ENCODE results near the gene HYKK. TPM values are rescaled to one million over a fixed set of nuclear protein-coding genes. Genes with fewer than 3 reads are reported as not detected.
A peak's percentile ranks its signal among the peaks of the same experiment; 100 is the strongest.

HYKK gene
- total RNA-seq, 1 experiment from 2014 or later, result 3.1 TPM

DNA sequence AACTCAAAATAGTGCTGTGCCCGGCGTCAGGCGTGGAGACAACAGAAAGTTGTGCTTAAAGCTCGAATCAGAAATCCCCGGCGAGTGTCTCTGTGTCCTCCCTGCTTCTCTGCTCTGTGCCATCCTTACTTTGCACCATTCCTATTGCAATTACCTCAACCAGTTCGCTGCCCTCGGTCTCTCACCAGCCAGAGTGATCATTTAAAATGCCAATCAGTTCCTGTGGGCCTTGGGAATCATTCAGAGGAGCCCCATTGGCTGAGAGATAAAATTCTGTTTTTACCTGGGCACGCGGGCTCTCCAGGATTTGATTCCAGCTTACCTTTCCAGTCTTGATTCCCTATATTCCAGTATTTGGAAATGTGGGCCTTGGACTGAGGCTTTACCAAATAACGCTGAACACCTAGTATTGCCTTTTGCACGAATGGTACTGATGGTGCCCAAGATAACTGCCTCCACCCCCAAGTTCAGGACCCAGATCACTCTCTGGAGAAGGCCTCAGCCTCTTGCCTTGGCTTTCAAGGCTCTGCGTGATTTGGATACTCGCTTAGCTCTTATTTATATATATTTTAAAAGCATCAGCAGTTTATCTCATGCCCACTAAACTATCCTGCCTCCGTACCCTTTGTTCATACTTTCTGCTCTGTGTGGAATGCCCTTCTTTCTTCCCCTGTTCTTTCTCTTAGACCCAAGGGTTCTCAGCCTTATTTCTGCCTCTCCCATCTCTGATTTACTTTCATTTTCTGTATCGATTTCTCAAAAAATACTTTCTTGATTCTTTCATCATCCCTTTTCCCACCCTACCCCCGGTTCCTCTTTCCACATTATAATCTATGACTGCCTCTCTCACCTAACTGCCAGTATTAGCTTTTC, 33.7 kb downstream of the HYKK start:
- Histone ChIP-seq H3K23me2 (ENCODE audit: insufficient read length, low read depth, low read length, poor library complexity, severe bottlenecking) (peaks cover 10% of the 10 kb centered on the region), H3K9me3 (ENCODE audit: control insufficient read depth, low read depth, low read length) (no peaks in the 10 kb centered on the region), H3K9ac (ENCODE audit: extremely low read depth, insufficient read length, low read length) (peak overlapping the region; percentile 98), H3K79me1 (ENCODE audit: insufficient read depth, low read depth, low read length, poor library complexity, severe bottlenecking) (peaks cover 3% of the 10 kb centered on the region), H3K4ac (ENCODE audit: low read depth, low read length) (no peak overlapping the region), H3K18ac (ENCODE audit: insufficient read length, low read depth, low read length) (no peak overlapping the region), H3K27me3 (ENCODE audit: insufficient read depth, low read length) (no peaks in the 10 kb centered on the region), H4K8ac (replicated peaks; ENCODE audit: insufficient read length, low read depth, low read length) (no peak overlapping the region), H2BK12ac (ENCODE audit: insufficient read length, low read depth, low read length) (no peak overlapping the region), H2AK5ac (ENCODE audit: insufficient read length, low read length) (no peak overlapping the region), H3K56ac (ENCODE audit: insufficient read length, low read depth, low read length) (no peak overlapping the region), H4K5ac (ENCODE audit: insufficient read length, low read depth, low read length) (no peak overlapping the region), H2BK120ac (ENCODE audit: low read depth, low read length, poor library complexity, severe bottlenecking) (no peak overlapping the region), H2BK5ac (ENCODE audit: insufficient read length, low read length) (no peak overlapping the region), H3K79me2 (ENCODE audit: insufficient read depth, low read length) (peaks cover 7% of the 10 kb centered on the region; the same call in 1 of the 2 replicates), H4K91ac (ENCODE audit: insufficient read length, low read depth, low read length) (no peak overlapping the region), H3K27ac (ENCODE audit: insufficient read length, low read depth, low read length) (no peak overlapping the region), H3K23ac (ENCODE audit: insufficient read length, low read depth, low read length) (no peak overlapping the region), H2BK15ac (ENCODE audit: low read depth, low read length) (no peak overlapping the region), H3K14ac (ENCODE audit: insufficient read depth, low read length) (no peak overlapping the region), H3K4me2 (ENCODE audit: insufficient read depth, insufficient read length, low read length) (peak overlapping the region; percentile 97), H3T11ph (ENCODE audit: low read length) (no peak overlapping the region), H4K20me1 (ENCODE audit: control insufficient read depth, insufficient read depth, insufficient read length) (no peaks in the 10 kb centered on the region), H3K4me1 (ENCODE audit: insufficient read depth, low read length) (no peaks in the 10 kb centered on the region), H2AFZ (ENCODE audit: low read length) (no peak overlapping the region), H2BK20ac (ENCODE audit: low read depth, low read length, poor library complexity, severe bottlenecking) (no peak overlapping the region)
- H3K9me3 Mint-ChIP-seq, result no peaks in the 10 kb centered on the region; a peak in 1 of 5 replicates
- H3K27ac Mint-ChIP-seq, result peak overlapping the region; percentile 38 to 98 (median 94); a peak in 6 of 7 replicates
- TF ChIP-seq, protein P1, sequence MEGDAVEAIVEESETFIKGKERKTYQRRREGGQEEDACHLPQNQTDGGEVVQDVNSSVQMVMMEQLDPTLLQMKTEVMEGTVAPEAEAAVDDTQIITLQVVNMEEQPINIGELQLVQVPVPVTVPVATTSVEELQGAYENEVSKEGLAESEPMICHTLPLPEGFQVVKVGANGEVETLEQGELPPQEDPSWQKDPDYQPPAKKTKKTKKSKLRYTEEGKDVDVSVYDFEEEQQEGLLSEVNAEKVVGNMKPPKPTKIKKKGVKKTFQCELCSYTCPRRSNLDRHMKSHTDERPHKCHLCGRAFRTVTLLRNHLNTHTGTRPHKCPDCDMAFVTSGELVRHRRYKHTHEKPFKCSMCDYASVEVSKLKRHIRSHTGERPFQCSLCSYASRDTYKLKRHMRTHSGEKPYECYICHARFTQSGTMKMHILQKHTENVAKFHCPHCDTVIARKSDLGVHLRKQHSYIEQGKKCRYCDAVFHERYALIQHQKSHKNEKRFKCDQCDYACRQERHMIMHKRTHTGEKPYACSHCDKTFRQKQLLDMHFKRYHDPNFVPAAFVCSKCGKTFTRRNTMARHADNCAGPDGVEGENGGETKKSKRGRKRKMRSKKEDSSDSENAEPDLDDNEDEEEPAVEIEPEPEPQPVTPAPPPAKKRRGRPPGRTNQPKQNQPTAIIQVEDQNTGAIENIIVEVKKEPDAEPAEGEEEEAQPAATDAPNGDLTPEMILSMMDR (conservative IDR thresholded peaks at IDR 0.05), result no peak
- no peak for DNase-seq
- H3K4me3 Mint-ChIP-seq, result peak overlapping the region; percentile 94 to 99
- H3K4me1 Mint-ChIP-seq, result peaks cover 5 to 15% of the 10 kb centered on the region in 2 experiments
- H3K36me3 Mint-ChIP-seq (ENCODE audit: insufficient read depth in 1 of 3, low read depth in 3 of 3), result peaks cover 20 to 40% (median 39%) of the 10 kb centered on the region in 3 experiments; a peak in 6 of 7 replicates
- WGBS (ENCODE audit: extremely low coverage, insufficient read length, low lambda C conversion rate), result no CpG with 5 or more reads among the region's 17 CpGs
- no peaks in the 10 kb centered on the region for H3K27me3 Mint-ChIP-seq (ENCODE audit: low read depth)
